ENCODE results near the gene UBL4B.
A peak's percentile ranks its signal among the peaks of the same experiment; 100 is the strongest.
"Not testable (repeated sequence)": the region's sequence is repeated elsewhere in the genome, so short reads cannot be mapped to it uniquely, and the experiment has no call there.

Gene UBL4B, protein sequence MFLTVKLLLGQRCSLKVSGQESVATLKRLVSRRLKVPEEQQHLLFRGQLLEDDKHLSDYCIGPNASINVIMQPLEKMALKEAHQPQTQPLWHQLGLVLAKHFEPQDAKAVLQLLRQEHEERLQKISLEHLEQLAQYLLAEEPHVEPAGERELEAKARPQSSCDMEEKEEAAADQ

DNA sequence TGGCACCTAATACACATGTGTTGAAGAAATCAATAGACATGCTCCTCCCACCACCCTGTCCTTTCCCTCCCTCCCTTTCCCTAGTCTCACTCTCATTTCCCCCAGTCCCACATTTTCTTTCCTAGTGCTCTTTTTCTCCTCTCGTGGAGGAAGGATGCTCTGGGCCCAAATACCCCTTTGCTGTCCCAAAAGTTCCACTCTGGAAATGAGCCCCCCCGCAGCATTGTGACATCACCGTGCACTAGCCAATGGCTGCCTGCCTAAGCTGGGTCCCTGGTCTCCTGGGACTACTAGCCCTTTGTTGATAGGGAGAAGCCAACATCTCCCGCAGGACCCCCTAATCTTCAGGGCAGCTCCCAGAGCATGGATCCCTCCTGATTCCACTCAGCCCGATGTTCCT is at the start of gene UBL4B:
UBL4B (plus strand) TSS at position 301 of the 400 bp plus-strand sequence; CDS start at position 393, 92 bp downstream.
- no peak for DNase-seq

DNA sequence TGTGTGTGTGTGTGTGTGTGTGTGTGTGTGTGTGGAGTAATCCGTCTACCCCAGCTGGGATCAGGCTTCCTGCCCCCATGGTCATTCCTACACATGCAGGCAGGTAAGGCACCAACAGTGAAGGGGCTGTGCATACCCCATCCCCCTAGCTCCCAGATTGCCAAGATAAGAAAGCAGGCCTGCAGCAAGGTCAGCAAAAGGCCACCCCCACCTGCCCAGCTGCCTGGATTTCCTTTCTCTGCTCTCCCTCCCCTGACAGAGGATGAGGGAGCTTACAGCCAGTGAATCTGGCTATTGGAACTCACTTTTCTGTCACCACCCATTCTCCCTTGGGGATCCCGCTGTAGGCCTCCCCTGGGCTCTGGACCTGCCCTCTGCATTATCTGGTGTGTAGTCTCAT is 49.6 kb upstream of the UBL4B start:
- no peak for DNase-seq

DNA sequence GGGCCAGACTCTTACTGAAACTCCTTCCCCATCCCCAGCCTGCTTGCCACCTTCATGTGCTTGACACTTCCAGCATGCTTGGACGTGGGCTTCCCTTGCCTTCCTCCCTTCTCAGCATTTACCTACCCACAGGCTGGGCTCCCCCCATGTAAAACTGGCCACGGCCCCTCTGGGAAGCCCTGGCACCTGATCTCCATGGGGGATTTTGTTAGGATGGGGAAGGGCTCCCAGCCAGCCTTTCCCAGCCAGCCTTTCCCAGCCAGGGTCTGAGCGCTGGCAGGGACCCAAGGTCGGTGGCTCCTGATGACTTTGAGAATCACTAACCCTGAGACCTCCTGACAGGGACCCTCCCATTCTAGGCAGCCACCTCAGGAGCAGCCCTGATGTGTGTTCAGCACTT is 48.5 kb upstream of the UBL4B start:
- no peak for DNase-seq

DNA sequence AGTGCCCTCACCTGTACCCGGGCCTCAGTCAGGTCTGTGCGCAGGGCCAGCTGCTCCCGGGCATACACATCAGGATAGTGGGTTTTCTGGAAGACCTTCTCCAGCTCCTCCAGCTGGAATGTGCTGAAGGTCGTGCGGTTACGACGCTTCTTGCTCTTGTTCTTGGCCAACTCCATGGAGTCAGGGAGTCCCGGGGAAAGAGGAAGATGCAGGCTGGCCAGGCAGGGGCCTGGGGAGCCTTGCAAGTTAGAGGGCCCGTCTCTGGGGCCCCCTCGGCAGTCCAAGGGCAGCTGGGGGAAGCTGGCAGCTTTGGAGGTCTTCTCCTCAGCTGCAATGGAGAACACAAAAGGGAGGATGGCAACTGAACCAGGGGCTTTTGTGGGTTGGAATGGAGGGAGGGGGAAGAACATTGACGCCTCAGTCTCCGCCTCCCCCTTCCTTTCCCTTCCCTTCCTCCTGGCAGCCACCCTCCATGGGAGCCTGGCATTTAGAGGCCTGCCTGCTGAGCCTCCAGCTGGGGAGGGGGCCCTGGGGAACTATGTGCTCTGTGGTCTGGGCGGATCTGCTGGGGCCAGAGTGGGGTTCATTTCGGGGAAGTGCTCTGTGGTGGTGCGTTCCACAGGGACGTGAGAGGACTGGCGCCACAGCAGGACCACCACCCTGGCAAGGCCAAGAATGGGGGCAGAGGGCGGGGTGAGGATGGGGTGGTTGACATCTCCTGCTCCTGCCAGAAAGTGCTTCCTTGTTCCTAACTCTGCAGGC is 47.5 kb upstream of the UBL4B start:
- no peak for DNase-seq

DNA sequence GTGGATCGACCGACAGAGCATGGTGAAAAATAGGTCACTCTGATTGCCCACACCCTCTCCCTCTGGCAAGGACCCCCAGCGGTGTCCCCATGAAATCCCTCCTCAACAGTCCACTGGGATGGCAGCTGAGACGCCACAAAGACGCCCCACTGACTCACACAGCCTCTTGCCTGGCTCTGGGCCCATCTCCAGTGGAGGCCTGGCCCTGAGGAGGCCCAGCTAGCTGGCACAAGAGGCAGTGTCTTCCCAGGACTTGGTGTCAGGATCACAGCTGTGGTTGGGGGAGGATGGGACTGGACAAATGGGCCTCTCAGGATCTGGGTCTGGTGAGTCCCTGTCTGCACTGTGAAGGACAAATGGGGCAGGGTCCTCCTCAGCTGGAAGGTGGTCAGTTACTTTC is 46.4 kb upstream of the UBL4B start:
- no peak for DNase-seq

DNA sequence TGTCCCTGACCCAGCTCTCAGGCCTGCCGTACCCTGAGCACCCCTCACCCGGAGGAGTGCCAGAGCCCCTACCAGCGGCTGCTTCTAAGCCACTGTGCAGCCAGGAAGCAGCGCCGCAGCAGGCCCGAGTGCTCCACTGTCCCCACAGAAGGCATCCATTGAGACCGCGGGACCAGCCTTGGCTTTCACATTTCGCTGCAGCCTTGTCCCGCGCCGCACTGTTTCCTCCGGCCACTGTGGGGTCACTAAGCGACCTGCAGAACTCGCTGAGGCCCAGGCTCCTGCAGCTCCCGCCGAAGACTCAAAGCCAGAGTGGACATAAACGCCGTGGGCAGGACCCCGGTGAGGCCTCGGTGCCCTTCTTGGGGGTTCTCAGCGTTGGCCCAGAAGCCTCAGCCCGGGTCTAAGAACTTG is 44.8 kb upstream of the UBL4B start:
- DNase-seq: no peak

DNA sequence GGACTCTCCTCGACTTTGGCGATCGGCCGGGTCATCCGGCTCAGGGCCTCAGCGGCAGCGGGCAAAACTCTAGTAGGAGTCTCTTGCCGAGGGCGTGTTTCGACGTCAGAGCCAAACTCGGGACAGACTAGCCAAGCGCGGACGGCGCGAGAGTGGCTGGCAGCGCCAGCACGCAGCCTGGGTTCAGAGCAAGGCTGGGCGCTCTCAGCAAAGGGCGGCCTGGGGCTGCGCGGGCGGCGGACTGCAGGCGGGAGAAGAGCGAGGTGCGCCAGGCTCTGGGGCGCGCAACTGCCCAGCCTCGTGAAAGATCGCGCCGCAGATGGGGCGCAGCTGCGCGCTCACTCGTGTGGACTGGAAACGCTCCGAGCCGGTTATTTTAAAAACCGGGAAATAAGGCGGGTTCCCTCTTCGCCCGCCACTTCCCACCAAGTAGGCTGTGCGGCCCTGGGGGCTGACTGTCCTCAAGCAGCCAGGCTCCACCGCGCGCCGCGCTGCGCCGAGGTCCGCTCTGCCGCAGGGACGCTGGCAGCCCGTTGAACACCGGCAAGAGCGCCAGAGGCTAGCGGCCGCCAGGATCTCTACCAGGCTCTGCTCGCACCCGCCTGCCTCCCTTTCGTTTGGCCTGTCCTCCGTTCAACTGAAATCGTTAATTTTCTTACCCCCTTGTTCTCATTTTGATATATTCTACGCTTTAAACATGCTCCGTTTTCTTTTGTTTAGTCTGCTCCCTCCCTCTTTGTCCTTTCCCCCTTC is 44.2 kb upstream of the UBL4B start:
- DNase-seq: no peak

DNA sequence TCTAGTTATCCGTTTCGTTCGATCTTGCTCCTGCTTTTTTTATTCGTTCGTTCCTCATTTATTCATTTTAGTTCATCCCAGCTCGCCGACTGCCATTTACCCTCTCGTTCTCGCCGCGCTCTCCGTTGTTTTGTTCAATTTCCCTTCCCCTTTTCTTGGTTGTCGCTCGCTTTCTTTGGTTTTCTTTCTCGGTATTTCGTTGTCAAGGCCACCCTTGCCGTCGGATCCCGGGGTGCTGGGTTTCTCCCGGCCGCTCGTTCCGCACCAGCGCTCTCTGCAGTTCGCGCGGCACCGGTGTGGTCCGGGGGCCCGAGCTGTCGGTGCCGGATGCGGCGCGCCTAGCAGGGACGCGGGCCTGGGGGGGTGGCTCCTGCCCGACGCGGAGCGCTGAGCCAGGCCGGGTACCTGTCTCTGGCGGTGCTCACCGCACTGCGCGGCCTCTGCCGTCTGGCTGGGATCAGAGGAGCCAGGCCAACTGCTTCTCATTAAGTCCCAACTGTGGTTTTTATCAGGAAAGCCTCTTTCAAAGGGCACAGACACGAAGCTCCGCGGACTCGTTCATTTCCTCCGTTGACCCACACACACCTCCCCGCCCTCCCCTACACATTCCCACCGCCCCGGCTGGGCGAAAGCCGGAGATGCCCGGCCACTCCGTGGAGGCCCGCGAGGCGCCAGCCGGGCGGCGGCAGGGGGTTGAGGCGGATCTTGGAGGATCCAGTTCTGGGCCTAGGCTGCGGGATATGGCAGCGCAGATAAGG is 43.4 kb upstream of the UBL4B start:
- peak; percentile 27 for DNase-seq

DNA sequence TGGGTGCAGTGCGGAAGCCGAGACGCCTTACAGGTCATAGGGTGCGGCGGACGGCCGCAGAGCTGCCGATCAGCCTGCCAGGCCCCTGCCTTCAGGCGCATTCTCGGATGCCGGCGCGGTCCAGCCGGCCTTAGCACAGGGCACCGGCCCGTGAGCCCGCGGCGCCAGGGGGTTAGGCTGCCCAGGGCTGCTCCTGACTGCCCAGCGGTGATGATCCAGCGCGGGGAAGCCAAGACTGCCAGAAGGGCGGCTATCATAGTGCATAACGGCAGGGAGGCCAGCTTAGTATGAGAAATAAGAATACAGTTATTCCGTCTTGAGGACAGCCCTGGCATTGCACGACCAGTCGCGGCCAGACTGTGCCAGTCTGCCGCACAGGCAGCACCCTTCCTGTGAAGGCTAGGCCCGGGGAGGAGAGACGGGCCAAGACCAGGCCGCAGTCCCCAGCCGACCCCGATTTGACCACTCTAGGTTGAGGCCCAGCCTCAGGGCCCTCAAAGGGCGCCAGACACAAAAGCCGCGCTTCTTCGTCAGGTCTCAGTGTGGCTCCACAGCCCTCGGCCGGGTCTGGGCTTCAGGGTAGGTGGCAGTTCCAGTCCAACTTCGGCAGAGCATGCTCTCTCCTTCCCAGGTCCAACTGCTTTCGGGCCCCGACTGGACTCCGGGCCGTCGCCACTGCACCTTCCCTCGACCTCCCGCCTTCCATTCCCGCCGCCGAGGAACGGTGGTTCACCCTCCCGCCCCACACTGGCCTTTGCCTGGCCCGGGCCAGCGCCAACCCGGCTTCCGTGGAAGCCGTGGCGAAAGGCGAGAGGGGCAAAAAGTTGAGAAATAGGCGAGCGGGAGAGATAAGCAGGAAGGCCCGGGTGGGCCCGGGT is 42.6 kb upstream of the UBL4B start:
- no peak for DNase-seq

DNA sequence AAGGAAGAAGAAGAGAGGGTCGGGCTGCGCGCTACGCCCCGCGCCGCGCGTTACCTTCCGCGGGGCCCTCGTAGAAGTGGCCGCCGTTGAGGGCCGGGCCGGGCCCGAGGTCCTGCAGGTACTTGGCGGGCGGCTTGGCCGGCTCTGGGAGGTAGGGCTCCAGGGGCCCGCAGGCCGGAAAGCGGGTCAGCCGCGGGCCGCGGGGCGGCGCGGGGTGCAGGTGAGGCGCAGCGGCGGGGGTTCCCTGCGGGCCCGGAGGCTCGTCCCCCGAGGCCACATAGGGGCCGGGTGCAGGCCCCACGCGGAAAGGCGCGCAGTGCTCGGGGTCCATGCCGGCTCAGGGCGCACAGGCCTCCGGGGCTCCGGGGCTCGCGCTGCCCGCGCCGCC is 42.0 kb upstream of the UBL4B start:
- no peak for DNase-seq

DNA sequence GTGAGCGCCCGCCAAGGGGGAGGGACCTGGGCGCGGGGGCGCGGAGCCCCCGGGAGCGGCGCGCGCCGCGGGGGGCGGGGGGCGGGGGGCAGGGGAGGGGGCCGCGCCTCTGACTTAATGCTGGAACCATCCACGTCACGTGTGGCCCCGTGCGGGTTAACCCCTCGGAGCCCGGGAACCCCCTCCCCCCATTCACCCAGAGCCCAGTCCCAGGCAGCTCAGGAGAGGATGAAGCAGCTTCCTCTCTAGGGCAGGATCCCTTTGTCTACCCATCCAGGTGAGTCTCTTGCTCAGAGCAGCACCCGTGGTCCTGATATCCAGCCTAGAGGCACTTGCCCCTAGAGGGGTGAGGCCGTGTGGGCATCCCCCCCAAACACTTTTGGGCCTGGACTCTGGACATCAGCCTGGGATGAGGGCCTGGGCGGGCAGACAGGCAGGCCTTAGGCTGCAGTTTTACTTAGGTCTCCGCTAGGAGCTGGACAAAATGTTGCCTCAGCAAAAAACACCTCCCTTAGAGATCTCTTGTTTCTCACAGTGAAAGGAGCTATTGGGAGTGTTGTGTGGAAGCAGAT is 41.5 kb upstream of the UBL4B start, which contains the start of gene ALX3:
ALX3 (minus strand) TSS at position 2 of the 572 bp plus-strand sequence. CDS start 60 bp downstream, outside the sequence.
- DNase-seq: no peak

DNA sequence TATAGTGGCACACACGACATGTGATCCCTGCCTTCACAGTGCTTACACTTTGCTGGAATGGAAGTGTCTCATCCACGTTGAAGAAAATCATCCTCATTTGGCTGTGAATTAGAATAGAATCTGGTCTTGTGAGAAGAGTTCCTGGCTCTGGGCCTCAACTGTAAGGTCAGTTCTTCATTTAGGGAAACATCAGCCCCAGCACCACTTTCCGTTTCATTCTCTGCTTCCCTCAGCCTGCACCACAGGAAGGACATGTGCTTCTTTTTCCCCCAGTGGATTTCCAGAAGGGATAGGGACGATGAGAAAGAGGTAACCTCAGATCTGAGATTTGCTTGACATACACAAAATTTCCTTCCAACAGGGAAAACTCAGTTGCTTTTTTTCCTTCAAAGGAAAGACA is 38.1 kb upstream of the UBL4B start:
- DNase-seq: no peak

DNA sequence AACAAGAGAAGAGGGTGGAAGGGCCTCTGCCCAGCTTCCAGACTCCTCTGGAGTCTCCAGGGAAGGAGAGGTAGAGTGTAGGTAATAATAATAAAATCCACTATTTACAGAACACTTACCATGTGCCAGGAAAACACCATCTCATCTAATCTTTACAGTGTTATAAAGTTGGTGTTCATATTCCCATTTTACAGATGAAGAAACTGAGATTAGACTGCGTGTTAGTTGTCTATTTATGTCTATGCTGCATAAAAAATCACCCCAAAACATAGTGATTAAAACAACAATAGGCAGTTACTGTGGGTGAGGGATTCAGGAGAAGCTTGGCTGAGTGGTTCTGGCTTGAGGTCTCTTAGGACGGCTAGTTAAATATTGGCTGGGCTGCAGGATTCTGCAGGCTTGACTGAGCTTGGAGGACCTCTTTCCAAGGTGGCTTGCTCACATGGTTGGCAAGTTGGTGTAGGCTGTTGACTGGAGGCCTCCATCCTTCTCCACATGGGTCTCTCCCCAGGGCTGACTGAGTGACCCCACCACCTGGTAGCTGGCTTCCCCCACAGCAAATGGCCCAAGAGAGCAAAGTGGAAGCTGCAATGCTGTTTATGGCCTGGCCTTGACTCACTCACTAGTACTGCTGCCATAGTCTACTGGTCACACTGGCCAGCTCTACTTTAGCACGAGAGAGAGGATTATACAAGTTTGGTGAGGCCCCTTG is 35.3 kb upstream of the UBL4B start:
- no peak for DNase-seq

DNA sequence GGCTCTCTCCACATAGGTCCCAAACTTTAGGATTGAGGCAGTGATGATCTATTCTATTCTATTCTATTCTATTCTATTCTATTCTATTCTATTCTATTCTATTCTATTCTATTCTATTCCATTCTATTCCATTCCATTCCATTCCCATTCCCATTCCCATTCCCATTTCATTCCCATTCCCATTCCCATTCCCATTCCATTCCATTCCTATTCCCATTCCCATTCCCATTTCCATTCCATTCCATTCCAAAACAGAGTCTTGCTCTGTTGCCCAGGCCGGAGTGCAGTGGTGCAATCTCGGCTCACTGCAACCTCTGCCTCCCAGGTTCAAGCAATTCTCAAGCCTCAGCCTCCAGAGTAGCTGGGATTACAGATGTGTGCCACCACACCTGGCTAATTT is 32.2 kb upstream of the UBL4B start:
- not testable (repeated sequence) for DNase-seq

DNA sequence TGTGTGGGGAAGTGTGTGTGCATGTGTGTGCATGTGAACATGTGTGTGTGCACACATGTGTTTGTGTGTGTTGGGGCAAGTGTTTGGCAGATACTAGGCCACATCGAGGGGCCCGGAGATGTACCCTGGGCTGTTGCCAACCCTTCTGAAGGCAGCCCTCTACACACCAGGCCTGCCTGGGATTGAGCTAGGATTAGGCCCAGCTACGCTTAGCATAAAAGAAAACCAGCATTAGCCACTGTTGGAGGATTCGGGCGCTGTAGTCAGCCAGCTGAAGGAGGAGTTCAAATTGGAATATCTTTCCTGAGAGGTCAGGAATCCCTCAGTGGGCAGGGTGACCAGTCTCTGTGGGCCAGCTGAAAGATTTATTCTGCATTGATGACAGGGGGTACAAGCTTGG is 31.2 kb upstream of the UBL4B start:
- DNase-seq: no peak

DNA sequence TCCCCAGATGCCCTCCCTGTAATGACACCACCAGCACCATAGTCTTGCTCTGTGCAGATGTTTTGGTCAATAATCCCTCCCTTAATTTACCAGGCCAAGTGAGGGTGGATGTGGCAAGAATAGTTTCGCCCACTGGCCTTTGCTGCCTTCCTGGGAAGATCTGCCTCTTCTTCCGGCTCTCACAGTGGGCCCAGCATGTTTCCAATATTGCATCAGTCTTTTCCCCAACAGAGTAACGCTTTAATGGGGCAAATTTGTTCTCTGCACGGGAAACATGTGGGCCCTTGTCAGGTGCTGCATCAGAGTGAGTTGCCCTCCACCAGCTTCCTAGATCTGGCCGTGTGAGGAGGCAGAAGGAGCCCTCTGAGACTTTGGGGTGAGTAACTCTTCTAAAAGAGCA is 29.8 kb upstream of the UBL4B start:
- DNase-seq: no peak

DNA sequence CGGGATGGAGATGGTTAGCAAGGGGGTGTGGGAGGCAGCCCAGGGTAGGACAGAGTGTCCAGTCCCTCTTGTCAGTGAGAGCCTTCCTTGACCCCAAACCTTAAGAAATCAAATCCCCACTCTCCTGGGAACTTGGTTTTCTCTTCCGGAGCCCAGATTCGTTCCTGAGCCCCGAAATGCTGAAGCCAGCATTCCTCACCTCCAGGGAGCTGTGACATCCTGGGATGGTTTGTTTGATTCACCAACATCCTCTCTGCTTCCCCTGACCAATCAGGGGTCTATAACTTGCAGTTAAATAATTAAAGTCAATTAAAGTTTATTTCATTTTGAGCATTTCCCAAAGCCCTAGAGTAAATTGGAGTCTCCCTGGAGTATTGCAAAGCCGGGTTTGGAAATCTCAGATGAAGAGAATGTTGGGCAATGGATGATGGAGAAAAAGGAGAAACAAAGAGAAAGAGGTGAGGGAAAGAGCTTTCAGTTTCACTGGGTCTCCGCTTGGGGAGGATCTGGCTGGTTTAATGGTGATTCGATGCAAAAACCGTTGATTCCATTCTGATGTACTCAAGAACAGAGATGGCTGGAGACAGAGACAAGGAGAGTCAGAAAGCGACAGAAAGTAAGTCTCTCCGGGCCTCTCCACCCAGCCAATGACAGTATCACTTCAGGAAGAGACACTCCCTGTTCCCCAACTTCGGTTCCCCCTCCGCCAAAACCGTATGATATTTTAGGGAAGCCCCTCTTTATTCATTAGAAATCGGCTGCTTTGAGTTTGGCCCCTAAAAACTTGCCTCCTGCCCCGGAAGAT is 29.0 kb upstream of the UBL4B start:
- DNase-seq: no peak

DNA sequence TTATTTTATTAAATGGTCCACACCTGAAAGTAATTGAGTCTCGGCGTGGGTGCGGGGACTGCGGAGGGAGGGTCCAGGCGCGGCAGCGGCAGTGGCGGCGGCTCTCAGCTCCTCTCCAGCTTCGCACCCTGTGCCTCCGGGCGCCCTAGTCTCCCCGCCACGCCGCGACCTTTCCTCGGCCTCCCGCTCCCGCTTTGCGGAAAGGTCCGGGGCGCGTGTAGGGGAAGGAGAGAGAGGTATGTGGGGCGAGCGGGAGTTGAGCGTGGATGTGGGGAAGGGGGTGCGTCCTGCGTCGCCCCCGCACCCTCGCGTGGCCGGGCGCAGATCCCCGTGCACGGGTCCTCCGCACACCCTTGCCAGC is 28.4 kb upstream of the UBL4B start:
- no peak for DNase-seq

DNA sequence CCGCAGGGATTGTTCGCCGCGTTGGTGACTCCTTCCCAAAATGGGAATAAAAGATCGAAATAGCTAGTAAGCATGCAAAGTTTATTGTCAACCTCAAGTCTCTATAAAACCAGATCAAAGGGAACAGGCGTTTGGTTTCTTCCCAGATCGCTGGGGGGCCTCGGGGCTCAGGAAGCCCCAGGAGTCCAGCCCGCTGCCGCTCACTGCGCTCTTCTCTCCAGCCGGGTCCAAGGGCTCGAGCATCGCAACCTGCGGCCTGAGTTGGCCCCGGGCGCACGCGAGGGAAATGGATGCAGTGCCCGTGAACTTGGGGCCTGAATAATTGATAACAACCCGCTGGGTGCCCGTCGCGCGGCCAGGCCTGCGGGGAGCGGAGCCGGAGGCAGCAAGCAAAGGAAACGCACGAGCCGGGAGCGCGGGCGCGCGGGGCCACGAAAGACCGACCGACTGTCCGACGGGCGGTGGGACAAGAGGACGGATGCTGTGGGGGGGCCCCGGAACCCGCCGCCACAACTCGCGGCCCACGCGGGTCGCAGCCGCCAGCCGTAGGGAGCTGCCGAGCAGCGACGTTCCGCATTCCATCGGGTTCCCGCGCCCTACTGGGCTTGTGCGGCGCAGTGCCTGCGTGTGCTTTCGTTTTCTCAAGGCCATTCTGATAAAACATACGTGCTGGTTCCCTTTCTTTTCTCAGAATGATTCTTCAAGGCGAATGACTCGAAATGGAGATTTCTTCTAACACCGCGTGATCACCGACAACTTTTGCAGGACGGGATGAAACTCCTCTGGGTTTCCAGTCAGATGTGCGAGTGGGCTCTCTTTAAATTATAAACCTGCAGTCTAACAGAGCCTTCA is 27.8 kb upstream of the UBL4B start:
- DNase-seq: peak; percentile 26

Measured in CD4-positive, alpha-beta T cell treated with Interleukin-15 for 1 hour (primary cell).